ENCODE measurements around the gene FMNL3. TPM values are rescaled to one million over a fixed set of nuclear protein-coding genes. Genes with fewer than 3 reads are reported as not detected.

The FMNL3 gene
- total and polyA plus RNA-seq, 2 experiments from 2014 or later, result 8.7 to 32.6 TPM

DNA sequence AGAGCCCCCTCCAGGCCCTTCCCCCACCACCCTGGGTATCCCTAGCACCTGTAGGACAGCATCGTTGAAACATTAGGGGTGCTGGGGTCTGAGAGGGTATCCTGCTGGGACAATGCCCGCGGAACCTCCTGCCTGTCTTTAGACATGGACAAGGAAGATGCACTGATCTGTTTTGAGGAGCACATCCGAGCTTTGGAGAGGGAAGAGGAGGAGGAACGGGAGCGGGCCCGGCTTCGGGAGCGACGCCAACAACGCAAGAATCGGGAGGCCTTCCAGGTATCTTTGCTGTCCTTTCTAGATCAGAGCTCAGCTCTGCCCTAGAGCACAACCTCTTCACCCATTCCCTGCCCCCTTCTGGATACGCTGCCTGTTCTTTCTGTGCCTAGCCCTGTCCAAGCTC is 70.6 kb downstream of the FMNL3 start (continued):
- TF ChIP-seq, protein P1, sequence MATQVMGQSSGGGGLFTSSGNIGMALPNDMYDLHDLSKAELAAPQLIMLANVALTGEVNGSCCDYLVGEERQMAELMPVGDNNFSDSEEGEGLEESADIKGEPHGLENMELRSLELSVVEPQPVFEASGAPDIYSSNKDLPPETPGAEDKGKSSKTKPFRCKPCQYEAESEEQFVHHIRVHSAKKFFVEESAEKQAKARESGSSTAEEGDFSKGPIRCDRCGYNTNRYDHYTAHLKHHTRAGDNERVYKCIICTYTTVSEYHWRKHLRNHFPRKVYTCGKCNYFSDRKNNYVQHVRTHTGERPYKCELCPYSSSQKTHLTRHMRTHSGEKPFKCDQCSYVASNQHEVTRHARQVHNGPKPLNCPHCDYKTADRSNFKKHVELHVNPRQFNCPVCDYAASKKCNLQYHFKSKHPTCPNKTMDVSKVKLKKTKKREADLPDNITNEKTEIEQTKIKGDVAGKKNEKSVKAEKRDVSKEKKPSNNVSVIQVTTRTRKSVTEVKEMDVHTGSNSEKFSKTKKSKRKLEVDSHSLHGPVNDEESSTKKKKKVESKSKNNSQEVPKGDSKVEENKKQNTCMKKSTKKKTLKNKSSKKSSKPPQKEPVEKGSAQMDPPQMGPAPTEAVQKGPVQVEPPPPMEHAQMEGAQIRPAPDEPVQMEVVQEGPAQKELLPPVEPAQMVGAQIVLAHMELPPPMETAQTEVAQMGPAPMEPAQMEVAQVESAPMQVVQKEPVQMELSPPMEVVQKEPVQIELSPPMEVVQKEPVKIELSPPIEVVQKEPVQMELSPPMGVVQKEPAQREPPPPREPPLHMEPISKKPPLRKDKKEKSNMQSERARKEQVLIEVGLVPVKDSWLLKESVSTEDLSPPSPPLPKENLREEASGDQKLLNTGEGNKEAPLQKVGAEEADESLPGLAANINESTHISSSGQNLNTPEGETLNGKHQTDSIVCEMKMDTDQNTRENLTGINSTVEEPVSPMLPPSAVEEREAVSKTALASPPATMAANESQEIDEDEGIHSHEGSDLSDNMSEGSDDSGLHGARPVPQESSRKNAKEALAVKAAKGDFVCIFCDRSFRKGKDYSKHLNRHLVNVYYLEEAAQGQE (IDR thresholded peaks at IDR 0.05; ENCODE audit: unreplicated experiment), result no peak
- TF ChIP-seq, protein P2, sequence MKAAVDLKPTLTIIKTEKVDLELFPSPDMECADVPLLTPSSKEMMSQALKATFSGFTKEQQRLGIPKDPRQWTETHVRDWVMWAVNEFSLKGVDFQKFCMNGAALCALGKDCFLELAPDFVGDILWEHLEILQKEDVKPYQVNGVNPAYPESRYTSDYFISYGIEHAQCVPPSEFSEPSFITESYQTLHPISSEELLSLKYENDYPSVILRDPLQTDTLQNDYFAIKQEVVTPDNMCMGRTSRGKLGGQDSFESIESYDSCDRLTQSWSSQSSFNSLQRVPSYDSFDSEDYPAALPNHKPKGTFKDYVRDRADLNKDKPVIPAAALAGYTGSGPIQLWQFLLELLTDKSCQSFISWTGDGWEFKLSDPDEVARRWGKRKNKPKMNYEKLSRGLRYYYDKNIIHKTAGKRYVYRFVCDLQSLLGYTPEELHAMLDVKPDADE (IDR thresholded peaks at IDR 0.05), result no peak
- TF ChIP-seq ZNF114 (CRISPR knock-in tag; IDR thresholded peaks at IDR 0.05), result no peak

DNA sequence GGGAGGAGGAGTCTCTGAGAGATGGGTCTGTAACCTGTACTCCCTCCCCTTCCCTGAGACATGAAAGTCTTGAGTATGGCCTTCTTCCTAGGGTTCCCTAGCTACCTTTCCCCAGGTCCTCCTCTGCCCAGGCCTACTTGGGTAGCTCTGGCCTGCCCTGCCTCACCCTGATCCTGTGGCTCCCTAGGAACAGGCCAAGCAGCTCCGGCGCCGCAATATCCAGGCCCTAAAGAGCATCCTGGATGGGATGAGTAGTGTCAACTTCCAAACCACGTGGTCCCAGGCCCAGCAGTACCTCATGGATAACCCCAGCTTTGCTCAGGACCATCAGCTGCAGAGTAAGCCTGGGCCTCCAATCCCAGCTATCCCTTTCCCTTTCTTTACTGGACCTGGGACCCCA is 71.5 kb downstream of the FMNL3 start:
- 0 out of 2 replicates have a peak, but pooled peaks cover 2% of the 10 kb centered on the region for H3F3A ChIP-seq (replicated peaks; ENCODE audit: low read depth)
- TF ChIP-seq JUNB (IDR thresholded peaks at IDR 0.05; ENCODE audit: unreplicated experiment) (no peak), CREB1 (CRISPR knock-in tag; IDR thresholded peaks at IDR 0.05; ENCODE audit: low read depth) (no peak), STAT1 (IDR thresholded peaks at IDR 0.05; ENCODE audit: unreplicated experiment) (no peak), ZNF331 (CRISPR knock-in tag; IDR thresholded peaks at IDR 0.05; ENCODE audit: low read depth) (no peak)
- TF ChIP-seq, protein P3, sequence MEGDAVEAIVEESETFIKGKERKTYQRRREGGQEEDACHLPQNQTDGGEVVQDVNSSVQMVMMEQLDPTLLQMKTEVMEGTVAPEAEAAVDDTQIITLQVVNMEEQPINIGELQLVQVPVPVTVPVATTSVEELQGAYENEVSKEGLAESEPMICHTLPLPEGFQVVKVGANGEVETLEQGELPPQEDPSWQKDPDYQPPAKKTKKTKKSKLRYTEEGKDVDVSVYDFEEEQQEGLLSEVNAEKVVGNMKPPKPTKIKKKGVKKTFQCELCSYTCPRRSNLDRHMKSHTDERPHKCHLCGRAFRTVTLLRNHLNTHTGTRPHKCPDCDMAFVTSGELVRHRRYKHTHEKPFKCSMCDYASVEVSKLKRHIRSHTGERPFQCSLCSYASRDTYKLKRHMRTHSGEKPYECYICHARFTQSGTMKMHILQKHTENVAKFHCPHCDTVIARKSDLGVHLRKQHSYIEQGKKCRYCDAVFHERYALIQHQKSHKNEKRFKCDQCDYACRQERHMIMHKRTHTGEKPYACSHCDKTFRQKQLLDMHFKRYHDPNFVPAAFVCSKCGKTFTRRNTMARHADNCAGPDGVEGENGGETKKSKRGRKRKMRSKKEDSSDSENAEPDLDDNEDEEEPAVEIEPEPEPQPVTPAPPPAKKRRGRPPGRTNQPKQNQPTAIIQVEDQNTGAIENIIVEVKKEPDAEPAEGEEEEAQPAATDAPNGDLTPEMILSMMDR (conservative IDR thresholded peaks at IDR 0.05; ENCODE audit: low read depth in 2 of 2), result no peak
- no peaks in the 10 kb centered on the region for H3K27me3 ChIP-seq (ENCODE audit: insufficient read depth)
- H3K4me3 Mint-ChIP-seq, result no peak overlapping the region
- H3K4me1 ChIP-seq (ENCODE audit: insufficient read depth), result peaks cover 19% of the 10 kb centered on the region
- peaks cover 6% of the 10 kb centered on the region for H3K27me3 Mint-ChIP-seq (ENCODE audit: insufficient read depth, low read depth, poor library complexity)
- H3K36me3 Mint-ChIP-seq (ENCODE audit: low read depth), result peaks cover 22% of the 10 kb centered on the region
- ATAC-seq (no peak), DNase-seq (ENCODE audit: low spot score) (no peak)
- H3K4me2 ChIP-seq, result no peak overlapping the region
- no peak overlapping the region for H3K27ac ChIP-seq (ENCODE audit: low read depth)
- H3K4me1 Mint-ChIP-seq, result peaks cover 37% of the 10 kb centered on the region
- H2AFZ ChIP-seq, result no peak overlapping the region
- no peaks in the 10 kb centered on the region for H3K79me2 ChIP-seq (replicated peaks; ENCODE audit: insufficient read depth)
- H4K20me1 ChIP-seq (replicated peaks; ENCODE audit: insufficient read depth), result peaks cover 2% of the 10 kb centered on the region; the same call in 1 of the 2 replicates
- no peaks in the 10 kb centered on the region for H3K9me2 ChIP-seq (ENCODE audit: insufficient read depth)
- H3K4me3 ChIP-seq, result no peak overlapping the region
- H3K27ac Mint-ChIP-seq, result no peak overlapping the region
- H3K9me3 Mint-ChIP-seq, result no peaks in the 10 kb centered on the region
- H3K36me3 ChIP-seq (ENCODE audit: insufficient read depth), result 0 out of 2 replicates have a peak, but pooled peaks cover 9% of the 10 kb centered on the region
